RWPE2 (cell line): ENCODE data around the gene PRPF31.

Experiments
- ATAC-seq: fragments of 200-7000 bp; cut with Tn5 transposase; 3 replicates; pipeline ENCODE4 v1.9.1; 2021; ENCODE audit warnings: low read depth
- DNase-seq: peaks from one replicate; pipeline ENCODE4 v3.0.0-alpha.2; 2020; ENCODE audit warnings: low spot score
- H3K27ac ChIP-seq: fragments of 450-650 bp; 2 replicates; pipeline ENCODE4 v1.5.1; 2017; ENCODE audit warnings: mild to moderate bottlenecking; ENCODE audit not compliant: poor library complexity, severe bottlenecking
- H3K27me3 ChIP-seq: fragments of 250-450 bp; sonication (Bioruptor Pico); 2 replicates; pipeline ENCODE4 v1.5.1; 2021; ENCODE audit warnings: mild to moderate bottlenecking, moderate library complexity; ENCODE audit not compliant: insufficient read depth, poor library complexity, severe bottlenecking
- H3K36me3 ChIP-seq: fragments of 250-450 bp; sonication (Bioruptor Pico); 2 replicates; pipeline ENCODE4 v1.5.1; 2020; ENCODE audit warnings: low read depth, mild to moderate bottlenecking, moderate library complexity
- H3K4me1 ChIP-seq: fragments of 250-450 bp; sonication (Bioruptor Pico); 2 replicates; pipeline ENCODE4 v1.5.1; 2021; ENCODE audit warnings: mild to moderate bottlenecking, moderate library complexity; ENCODE audit not compliant: insufficient read depth, poor library complexity, severe bottlenecking
- H3K4me3 ChIP-seq: fragments of 250-450 bp; sonication (Bioruptor Pico); 2 replicates; pipeline ENCODE4 v1.5.1; 2021; ENCODE audit warnings: mild to moderate bottlenecking, moderate library complexity; ENCODE audit not compliant: severe bottlenecking
- H3K9me3 ChIP-seq: fragments of 250-450 bp; sonication (Bioruptor Pico); 2 replicates; pipeline ENCODE4 v1.5.1; 2021; ENCODE audit warnings: mild to moderate bottlenecking, moderate library complexity; ENCODE audit not compliant: severe bottlenecking
- CTCF ChIP-seq: fragments of 450-650 bp; IDR thresholded peaks from one replicate; pipeline ENCODE4 v1.5.1; 2017; ENCODE audit warnings: mild to moderate bottlenecking, moderate library complexity; ENCODE audit not compliant: poor library complexity, severe bottlenecking

PRPF31 gene

GRCh38 chr19:54145541-54146158 lies 30.1 kb downstream of the PRPF31 start:
- DNase-seq (no peak), ATAC-seq (no peak)
- no peak overlapping the region for H3K4me3 ChIP-seq
- H3K9me3 ChIP-seq, result no peaks in the 10 kb centered on the region
- H3K36me3 ChIP-seq, result peaks cover 94% of the 10 kb centered on the region
- no peaks in the 10 kb centered on the region for H3K4me1 ChIP-seq
- H3K27me3 ChIP-seq, result no peaks in the 10 kb centered on the region
- no peak for TF ChIP-seq CTCF
- H3K27ac ChIP-seq, result no peak overlapping the region

- no peak overlapping the region for H3K4me3 ChIP-seq
- no peaks in the 10 kb centered on the region for H3K9me3 ChIP-seq
- TF ChIP-seq CTCF, result no peak
- DNase-seq (no peak), ATAC-seq (no peak)
- no peaks in the 10 kb centered on the region for H3K4me1 ChIP-seq
- no peak overlapping the region for H3K27ac ChIP-seq
- H3K27me3 ChIP-seq, result no peaks in the 10 kb centered on the region
- peaks cover 94% of the 10 kb centered on the region for H3K36me3 ChIP-seq
Observed at GRCh38 chr19:54147676-54148075, 32.1 kb downstream of the PRPF31 start.

GRCh38 chr19:54148158-54148557 lies 32.6 kb downstream of the PRPF31 start:
- Histone ChIP-seq H3K36me3 (peaks cover 94% of the 10 kb centered on the region), H3K4me3 (no peak overlapping the region), H3K27me3 (no peaks in the 10 kb centered on the region), H3K9me3 (no peaks in the 10 kb centered on the region), H3K4me1 (no peaks in the 10 kb centered on the region), H3K27ac (no peak overlapping the region)
- TF ChIP-seq CTCF, result no peak
- no peak for DNase-seq
- no peak for ATAC-seq

GRCh38 chr19:54149021-54149812 lies 33.7 kb downstream of the PRPF31 start:
- ATAC-seq (no peak), DNase-seq (no peak)
- TF ChIP-seq CTCF, result no peak
- no peak overlapping the region for H3K4me3 ChIP-seq
- H3K36me3 ChIP-seq, result peaks cover 94% of the 10 kb centered on the region
- H3K27ac ChIP-seq, result no peak overlapping the region
- H3K4me1 ChIP-seq, result no peaks in the 10 kb centered on the region
- no peaks in the 10 kb centered on the region for H3K9me3 ChIP-seq
- H3K27me3 ChIP-seq, result no peaks in the 10 kb centered on the region
